Cardiac fibroblast (primary cell): ENCODE data around the gene CDYL2.

Experiments
- DNase-seq, 2 donors: peaks; one replicate each; pipeline versions ENCODE4 v3.0.0 to v3.0.0-alpha.2; 2010; ENCODE audit warnings: low read depth in 2 of 2
- H3K4me3 ChIP-seq, 2 donors: replicated peaks in 1 of 2; 1 replicate in 1 of 2; 2 replicates in 1 of 2; pipeline ENCODE4 v1.5.1; 2011; ENCODE audit warnings: low read depth in 2 of 2, low read length in 2 of 2, mild to moderate bottlenecking in 2 of 2, moderate library complexity in 1 of 2
- TF ChIP-seq, protein P1 (sequence below): IDR thresholded peaks from one replicate; pipeline ENCODE4 v1.5.1; 2011; ENCODE audit warnings: low read depth, mild to moderate bottlenecking, low read length, inconsistent platforms

The CDYL2 gene

DNA sequence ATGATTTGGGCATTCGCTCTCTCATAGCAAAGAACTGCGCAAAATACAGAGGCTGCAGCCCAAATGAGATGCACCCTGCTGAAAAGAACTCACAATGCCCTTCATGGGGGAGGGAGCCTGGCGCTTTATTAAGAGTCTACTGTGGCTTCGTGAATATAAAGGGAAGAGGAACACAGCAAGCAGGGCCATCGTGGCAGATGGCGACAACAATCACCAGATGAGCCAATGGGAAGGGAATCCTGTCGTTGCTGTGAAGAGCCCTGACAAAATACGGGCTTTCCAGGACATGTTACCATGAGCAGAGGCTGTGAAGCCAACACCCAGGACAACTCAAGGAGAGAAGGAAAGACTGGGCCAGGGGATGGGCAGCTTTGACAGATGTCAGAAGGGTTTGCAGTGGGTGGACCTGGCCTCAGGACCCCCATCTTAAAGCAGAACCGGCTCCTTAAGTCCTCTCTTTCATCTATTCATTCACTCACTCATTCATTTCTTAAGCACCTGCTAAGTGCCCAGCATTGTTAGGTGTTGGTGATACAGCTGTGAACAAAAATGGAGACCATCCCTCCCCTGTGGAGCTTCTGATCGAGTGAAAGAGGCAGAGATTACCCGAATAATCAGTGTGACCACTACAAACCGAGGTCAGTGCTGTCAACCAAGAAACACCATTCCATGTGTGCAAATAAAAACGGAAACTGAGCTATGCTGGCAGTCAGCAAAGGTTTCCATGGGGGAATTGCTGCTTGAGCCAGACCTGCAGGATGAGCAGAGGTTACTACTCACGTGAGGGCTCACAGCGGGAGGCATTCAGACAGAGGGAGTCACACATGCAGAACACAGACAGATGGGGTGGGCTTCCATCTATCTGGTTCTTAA, 137.8 kb downstream of the CDYL2 start:
- DNase-seq, result no peak
- no peak overlapping the region for H3K4me3 ChIP-seq
- TF ChIP-seq, protein P1, sequence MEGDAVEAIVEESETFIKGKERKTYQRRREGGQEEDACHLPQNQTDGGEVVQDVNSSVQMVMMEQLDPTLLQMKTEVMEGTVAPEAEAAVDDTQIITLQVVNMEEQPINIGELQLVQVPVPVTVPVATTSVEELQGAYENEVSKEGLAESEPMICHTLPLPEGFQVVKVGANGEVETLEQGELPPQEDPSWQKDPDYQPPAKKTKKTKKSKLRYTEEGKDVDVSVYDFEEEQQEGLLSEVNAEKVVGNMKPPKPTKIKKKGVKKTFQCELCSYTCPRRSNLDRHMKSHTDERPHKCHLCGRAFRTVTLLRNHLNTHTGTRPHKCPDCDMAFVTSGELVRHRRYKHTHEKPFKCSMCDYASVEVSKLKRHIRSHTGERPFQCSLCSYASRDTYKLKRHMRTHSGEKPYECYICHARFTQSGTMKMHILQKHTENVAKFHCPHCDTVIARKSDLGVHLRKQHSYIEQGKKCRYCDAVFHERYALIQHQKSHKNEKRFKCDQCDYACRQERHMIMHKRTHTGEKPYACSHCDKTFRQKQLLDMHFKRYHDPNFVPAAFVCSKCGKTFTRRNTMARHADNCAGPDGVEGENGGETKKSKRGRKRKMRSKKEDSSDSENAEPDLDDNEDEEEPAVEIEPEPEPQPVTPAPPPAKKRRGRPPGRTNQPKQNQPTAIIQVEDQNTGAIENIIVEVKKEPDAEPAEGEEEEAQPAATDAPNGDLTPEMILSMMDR, result no peak

DNA sequence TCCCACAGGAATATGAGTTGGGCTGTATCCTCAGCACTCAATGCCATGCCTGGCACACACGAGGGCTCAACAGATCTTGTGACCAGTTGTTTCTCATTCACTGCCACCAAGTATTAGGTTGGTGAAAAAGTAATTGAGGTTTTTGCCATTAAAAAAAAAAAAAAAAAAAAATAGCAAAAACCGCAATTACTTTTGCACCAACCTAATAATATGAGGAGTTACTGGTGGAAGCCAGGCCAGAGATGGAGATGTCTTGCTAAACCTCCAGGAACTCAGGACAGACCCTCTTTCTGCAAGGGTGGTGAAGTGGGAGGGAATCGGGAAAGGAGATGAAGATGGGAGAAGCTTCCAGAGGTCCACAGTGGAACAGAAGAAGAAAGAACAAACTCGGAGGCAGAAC, 139.0 kb downstream of the CDYL2 start:
- TF ChIP-seq, protein P1, result no peak
- DNase-seq, result no peak
- no peak overlapping the region for H3K4me3 ChIP-seq

DNA sequence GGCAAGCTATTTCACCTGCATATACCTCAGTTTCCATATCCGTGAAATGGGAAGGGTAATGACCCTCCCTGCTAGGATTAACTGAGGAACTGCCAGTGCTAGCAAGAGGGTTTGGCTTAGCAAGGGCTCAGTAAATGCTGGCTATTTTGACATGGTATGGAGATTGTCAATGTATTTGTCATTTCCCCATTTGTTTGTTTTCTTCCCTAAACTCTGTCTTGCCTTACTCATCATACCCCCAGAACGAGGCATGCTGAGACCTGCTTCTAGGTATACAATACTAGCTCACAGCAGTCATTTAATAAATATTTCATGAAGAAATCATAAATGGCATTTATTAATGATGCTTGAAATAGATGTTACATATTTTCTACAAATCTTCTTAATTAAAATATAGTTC, 139.6 kb downstream of the CDYL2 start:
- DNase-seq, result peak in 1 of 2 donors; percentile 26

DNA sequence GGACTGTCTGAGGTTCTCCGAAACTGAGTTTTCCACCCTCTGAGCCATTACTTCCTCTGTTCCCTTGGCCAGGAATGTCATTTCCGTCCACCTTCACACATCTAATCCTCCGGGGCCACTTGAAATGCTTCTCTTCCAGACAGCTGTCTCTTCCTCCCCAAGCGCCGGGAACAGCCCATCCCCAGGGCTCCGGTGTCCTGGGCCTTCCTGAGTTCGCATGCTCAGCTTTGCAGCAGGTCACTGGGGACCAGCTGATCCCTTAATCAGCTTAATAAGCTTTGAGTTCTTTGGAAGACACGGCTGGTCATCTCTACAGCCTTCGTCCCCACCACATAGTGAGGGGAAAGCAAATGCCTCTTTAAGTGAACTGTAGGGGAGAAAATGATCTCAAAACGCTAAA, 140.2 kb downstream of the CDYL2 start:
- no peak overlapping the region for H3K4me3 ChIP-seq
- no peak for DNase-seq
- TF ChIP-seq, protein P1, result no peak

More for the DNA sequence above, 139.6 kb downstream of the CDYL2 start:
- H3K4me3 ChIP-seq, result no peak overlapping the region
- TF ChIP-seq, protein P1, result no peak

DNA sequence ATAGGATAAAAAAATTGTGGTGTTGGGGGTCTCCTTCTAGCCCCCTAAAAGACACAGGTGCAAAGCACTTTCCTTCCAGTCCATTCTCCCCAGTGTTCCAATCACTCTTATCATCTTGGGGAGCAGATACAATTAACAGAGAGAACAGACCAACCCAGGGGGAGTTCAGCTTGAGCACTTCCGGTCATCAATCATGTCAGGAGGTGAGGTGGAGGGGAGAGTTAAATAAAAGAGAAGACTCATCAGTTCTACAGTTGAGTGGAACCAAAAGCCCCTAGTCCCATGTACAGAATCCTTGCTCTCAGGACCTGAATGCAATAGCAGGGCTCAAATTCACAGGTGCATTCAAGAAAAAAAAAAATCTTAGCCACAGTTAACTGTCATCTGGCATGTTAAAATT, 141.3 kb downstream of the CDYL2 start:
- DNase-seq, result no peak
- TF ChIP-seq, protein P1, result no peak
- H3K4me3 ChIP-seq, result no peak overlapping the region

DNA sequence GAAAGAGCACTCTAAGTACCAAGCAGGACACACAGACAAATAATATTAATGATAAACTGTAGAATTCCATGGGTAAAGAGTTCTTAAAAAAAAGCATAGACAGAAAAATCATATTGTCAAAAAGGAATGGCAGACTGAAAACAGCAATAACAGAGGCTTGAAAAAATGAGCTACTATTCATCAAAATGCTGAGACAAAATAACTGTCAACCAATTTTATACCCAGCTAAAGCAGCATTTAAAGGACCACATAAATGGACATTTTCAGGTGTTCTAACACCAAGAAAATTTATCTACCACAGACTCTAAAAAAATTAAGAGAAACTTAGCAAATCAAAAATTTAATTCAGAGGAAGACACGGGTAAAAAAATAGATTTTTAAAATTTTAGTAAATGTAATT, 144.5 kb downstream of the CDYL2 start:
- no peak for DNase-seq
- H3K4me3 ChIP-seq, result no peak overlapping the region
- TF ChIP-seq, protein P1, result no peak
